Parathyroid adenoma (tissue), 2 donors: Measurements from ENCODE around the gene MORN3.

Source experiments
- H2AFZ ChIP-seq: fragments of 300-600 bp; sonication (generic); one replicate; pipeline ENCODE4 v1.7.0; 2017; ENCODE audit warnings: antibody characterized with exemption, mild to moderate bottlenecking
- H3K27ac ChIP-seq: fragments of 300-600 bp; sonication (generic); one replicate; pipeline ENCODE4 v1.7.0; 2017
- H3K27me3 ChIP-seq: fragments of 300-600 bp; sonication (generic); one replicate; pipeline ENCODE4 v1.7.0; 2017; ENCODE audit warnings: low read length; ENCODE audit not compliant: control insufficient read depth, insufficient read depth
- H3K36me3 ChIP-seq: fragments of 300-600 bp; sonication (generic); one replicate; pipeline ENCODE4 v1.7.0; 2017; ENCODE audit warnings: low read length; ENCODE audit not compliant: control insufficient read depth, insufficient read depth
- H3K4me1 ChIP-seq: fragments of 300-600 bp; sonication (generic); one replicate; pipeline ENCODE4 v1.7.0; 2017; ENCODE audit warnings: control low read depth
- H3K4me2 ChIP-seq: fragments of 300-600 bp; sonication (generic); one replicate; pipeline ENCODE4 v1.7.0; 2017; ENCODE audit warnings: low read length
- H3K4me3 ChIP-seq: fragments of 300-600 bp; sonication (generic); one replicate; pipeline ENCODE4 v1.7.0; 2017; ENCODE audit warnings: low read depth, low read length
- H3K79me2 ChIP-seq: fragments of 300-600 bp; sonication (generic); one replicate; pipeline ENCODE4 v1.7.0; 2017; ENCODE audit warnings: control low read depth
- H3K9ac ChIP-seq: fragments of 300-600 bp; sonication (generic); one replicate; pipeline ENCODE4 v1.7.0; 2017; ENCODE audit warnings: mild to moderate bottlenecking
- H3K9me3 ChIP-seq: fragments of 300-600 bp; sonication (generic); one replicate; pipeline ENCODE4 v1.7.0; 2017; ENCODE audit warnings: low read length; ENCODE audit not compliant: control insufficient read depth
- CTCF ChIP-seq: fragments of 300-600 bp; sonication (generic); IDR thresholded peaks from one replicate; pipeline ENCODE4 v1.7.0; 2017; ENCODE audit warnings: antibody characterized with exemption, mild to moderate bottlenecking
- donor health status: primary hyperparathyroidism.

MORN3 gene

GRCh38 chr12:121657305-121658008 is 12.0 kb downstream of the MORN3 start:
- no peak for TF ChIP-seq CTCF
- Histone ChIP-seq H3K36me3 (no peaks in the 10 kb centered on the region), H3K27ac (no peak overlapping the region), H3K9ac (no peak overlapping the region), H3K4me2 (no peak overlapping the region), H3K27me3 (no peaks in the 10 kb centered on the region), H3K4me1 (peaks cover 7% of the 10 kb centered on the region), H3K79me2 (no peaks in the 10 kb centered on the region), H3K4me3 (no peak overlapping the region), H3K9me3 (no peaks in the 10 kb centered on the region), H2AFZ (no peak overlapping the region)

GRCh38 chr12:121656122-121656521 is 13.3 kb downstream of the MORN3 start:
- TF ChIP-seq CTCF: no peak
- Histone ChIP-seq H3K27me3 (no peaks in the 10 kb centered on the region), H3K27ac (no peak overlapping the region), H3K36me3 (no peaks in the 10 kb centered on the region), H3K4me3 (no peak overlapping the region), H3K9ac (no peak overlapping the region), H3K9me3 (no peaks in the 10 kb centered on the region), H3K4me2 (no peak overlapping the region), H3K4me1 (peaks cover 11% of the 10 kb centered on the region), H2AFZ (no peak overlapping the region), H3K79me2 (no peaks in the 10 kb centered on the region)

- no peaks in the 10 kb centered on the region for H3K27me3 ChIP-seq
- H3K4me1 ChIP-seq: peaks cover 11% of the 10 kb centered on the region
- no peak for TF ChIP-seq CTCF
- H3K4me2 ChIP-seq: no peak overlapping the region
- no peak overlapping the region for H3K27ac ChIP-seq
- H3K36me3 ChIP-seq: no peaks in the 10 kb centered on the region
- no peak overlapping the region for H3K4me3 ChIP-seq
- H3K9ac ChIP-seq: no peak overlapping the region
- H3K9me3 ChIP-seq: no peaks in the 10 kb centered on the region
- H2AFZ ChIP-seq: no peak overlapping the region
- H3K79me2 ChIP-seq: no peaks in the 10 kb centered on the region
Observed at GRCh38 chr12:121653999-121654398, 15.5 kb downstream of the MORN3 start.

GRCh38 chr12:121652767-121653497 is 16.5 kb downstream of the MORN3 start:
- Histone ChIP-seq H3K4me2 (no peak overlapping the region), H3K79me2 (no peaks in the 10 kb centered on the region), H3K27me3 (no peaks in the 10 kb centered on the region), H3K4me3 (no peak overlapping the region), H3K27ac (no peak overlapping the region), H3K36me3 (no peaks in the 10 kb centered on the region), H2AFZ (no peak overlapping the region), H3K4me1 (peaks cover 11% of the 10 kb centered on the region), H3K9ac (no peak overlapping the region), H3K9me3 (no peaks in the 10 kb centered on the region)
- TF ChIP-seq CTCF: no peak
